ENCODE measurements around the gene USP30.

- TF ChIP-seq CTCF (IDR thresholded peaks at IDR 0.05) (no peak), POLR2A (IDR thresholded peaks at IDR 0.05) (no peak), POLR2AphosphoS5 (IDR thresholded peaks at IDR 0.05) (no peak)
These were observed 23.0 kb upstream of the USP30 start for GRCh38 chr12:109029411-109029810.

Data from prostate gland (tissue), 2 donors.